ENCODE measurements around the gene AMBRA1. TPM values are rescaled to one million over a fixed set of nuclear protein-coding genes. Genes with fewer than 3 reads are reported as not detected.

Gene AMBRA1
- polyA plus RNA-seq, 2 of the 4 experiments (the other 2 are of a cell fraction) = 11.5 to 13.4 TPM

- no peaks in the 10 kb centered on the region for H3K9me3 ChIP-seq
- TF ChIP-seq EHF (CRISPR knock-in tag; IDR thresholded peaks at IDR 0.05) = no peak
- DNase-seq (ENCODE audit: low read depth in 1 of 2, low spot score in 1 of 2) (no peak), ATAC-seq (no peak; a peak in 1 of 6 replicates), FAIRE-seq (no peak)
- WGBS (ENCODE audit: missing lambda C conversion rate) = 86% methylated on average over 3 of the region's 3 CpGs
- H3K27ac ChIP-seq = no peak overlapping the region
- ChIA-PET CTCF (interaction anchor here (1.9 to 10.9 kb wide), 2 partner anchors 15 to 24 kb away, joined by 5 to 91 read pairs; no protein-coding TSS in a partner anchor), POLR2A (no interaction called here)
- no peak overlapping the region for H3K4me3 ChIP-seq
- peaks cover 12% of the 10 kb centered on the region; the same call in 2 of the 3 replicates for H3K4me1 ChIP-seq
- no peak overlapping the region for H3K4me2 ChIP-seq
Measured at GRCh38 chr11:46504817-46505613, 88.8 kb downstream of the AMBRA1 start.

DNA sequence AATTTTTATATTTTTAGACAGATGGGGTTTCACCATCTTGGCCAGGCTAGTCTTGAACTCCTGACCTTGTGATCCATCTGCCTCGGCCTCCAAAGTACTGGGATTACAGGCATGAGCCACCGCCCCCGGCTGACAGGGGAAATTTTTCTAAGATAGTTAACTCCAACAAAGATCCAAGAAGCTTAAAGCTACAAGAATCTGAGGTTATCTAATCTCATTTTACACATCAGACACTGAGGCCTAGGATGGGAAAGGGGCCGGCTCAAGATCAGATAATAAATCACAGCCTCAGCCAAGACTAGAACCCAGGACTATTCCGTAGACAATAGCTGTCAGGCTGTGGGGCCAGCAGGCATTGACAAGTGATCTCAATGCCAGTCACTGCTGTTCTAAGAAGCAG, 94.0 kb downstream of the AMBRA1 start:
- Histone ChIP-seq H3K4me2 (no peak overlapping the region), H3K4me1 (0 out of 3 replicates have a peak, but pooled peaks cover 4% of the 10 kb centered on the region), H3K9me3 (no peaks in the 10 kb centered on the region), H3K27ac (no peak overlapping the region), H3K4me3 (no peak overlapping the region)
- ChIA-PET POLR2A (interaction anchor here (0.9 kb wide), 1 partner anchor 9 kb away, joined by 3 read pairs; no protein-coding TSS in a partner anchor), CTCF (interaction anchor here (0.7 to 10.9 kb wide), 10 partner anchors 10 to 132 kb away, joined by 3 to 91 read pairs (median 3); partner anchors contain the start of gene CHRM4)
- no peak for TF ChIP-seq ESRRA (IDR thresholded peaks at IDR 0.05; ENCODE audit: borderline replicate concordance, low read length)
- no peak for DNase-seq (ENCODE audit: low read depth in 1 of 2, low spot score in 1 of 2)
- 94% methylated on average over 5 of the region's 5 CpGs for WGBS (ENCODE audit: missing lambda C conversion rate)
- FAIRE-seq = no peak
- no peak for ATAC-seq

GRCh38 chr11:46498968-46499367, 94.9 kb downstream of the AMBRA1 start:
- no peak overlapping the region for H3K27ac ChIP-seq

DNA sequence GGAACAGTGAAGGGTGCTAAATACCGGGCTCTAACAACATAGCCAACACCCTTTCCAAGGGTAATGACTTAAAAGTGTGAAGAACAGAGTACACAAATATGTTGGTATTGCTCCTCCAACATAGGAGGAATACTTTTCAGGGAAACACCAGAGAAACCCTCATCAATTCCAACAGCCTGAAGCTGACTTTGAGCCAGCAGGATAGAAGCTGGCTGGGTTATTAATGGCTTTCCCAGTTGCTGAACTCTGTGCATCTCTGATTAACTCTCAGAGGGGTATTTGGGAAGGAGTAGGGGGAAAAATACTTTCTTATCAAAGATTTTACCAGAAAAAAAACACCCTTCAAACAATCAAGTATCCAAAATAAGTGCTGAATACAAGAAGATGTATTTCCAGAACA, 95.6 kb downstream of the AMBRA1 start:
- CTCF ChIA-PET = interaction anchor here (1.0 to 10.9 kb wide), 6 partner anchors 8 to 120 kb away, joined by 3 to 91 read pairs (median 4); partner anchors contain the start of gene ATG13
- DNase-seq (ENCODE audit: low read depth in 1 of 2, low spot score in 1 of 2) = no peak
- Histone ChIP-seq H3K4me2 (no peak overlapping the region), H3K4me3 (no peak overlapping the region), H3K27ac (no peak overlapping the region), H3K9me3 (no peaks in the 10 kb centered on the region), H3K4me1 (0 out of 3 replicates have a peak, but pooled peaks cover 4% of the 10 kb centered on the region)
- POLR2A ChIA-PET = no interaction called here
- ATAC-seq = no peak
- WGBS (ENCODE audit: missing lambda C conversion rate) = 100% methylated on average over 1 of the region's 1 CpG
- no peak for FAIRE-seq
- no peak for TF ChIP-seq TFCP2L1 (CRISPR knock-in tag; IDR thresholded peaks at IDR 0.05)
- no peak for TF ChIP-seq CTCF (IDR thresholded peaks at IDR 0.05)
- TF ChIP-seq POLR2A (IDR thresholded peaks at IDR 0.05; ENCODE audit: low read length) = no peak
- no peak for TF ChIP-seq RCOR1 (IDR thresholded peaks at IDR 0.05; ENCODE audit: low read depth, low read length)
- TF ChIP-seq FOSB (CRISPR knock-in tag; IDR thresholded peaks at IDR 0.05) = no peak
- TF ChIP-seq HES2 (IDR thresholded peaks at IDR 0.05) = no peak
- TF ChIP-seq JUNB (IDR thresholded peaks at IDR 0.05) = no peak
- TF ChIP-seq HOXA7 (CRISPR knock-in tag; IDR thresholded peaks at IDR 0.05) = no peak
- TF ChIP-seq ZSCAN20 (CRISPR knock-in tag; IDR thresholded peaks at IDR 0.05) = no peak
- TF ChIP-seq EHMT2 (IDR thresholded peaks at IDR 0.05; ENCODE audit: low read depth) = no peak
- TF ChIP-seq ZNF302 (CRISPR knock-in tag; IDR thresholded peaks at IDR 0.05) = no peak
- no peak for TF ChIP-seq NFE2L2 (conservative IDR thresholded peaks at IDR 0.05; ENCODE audit: low read length)
- TF ChIP-seq CHD4 (IDR thresholded peaks at IDR 0.05; ENCODE audit: borderline replicate concordance) = no peak
- TF ChIP-seq SREBF2 (IDR thresholded peaks at IDR 0.05) = no peak

More at GRCh38 chr11:46498968-46499367, 94.9 kb downstream of the AMBRA1 start:
- Histone ChIP-seq H3K4me2 (no peak overlapping the region), H3K4me1 (0 out of 3 replicates have a peak, but pooled peaks cover 4% of the 10 kb centered on the region), H3K9me3 (no peaks in the 10 kb centered on the region), H3K4me3 (no peak overlapping the region)
- DNase-seq (ENCODE audit: low read depth in 1 of 2, low spot score in 1 of 2) (no peak), FAIRE-seq (no peak), ATAC-seq (no peak)
- TF ChIP-seq HOXA7 (CRISPR knock-in tag; IDR thresholded peaks at IDR 0.05) = no peak
- TF ChIP-seq HOXB13 (CRISPR knock-in tag; IDR thresholded peaks at IDR 0.05; ENCODE audit: low read depth) = no peak
- no peak for TF ChIP-seq JUNB (IDR thresholded peaks at IDR 0.05)
- TF ChIP-seq MAZ (IDR thresholded peaks at IDR 0.05; ENCODE audit: borderline replicate concordance, low read depth, low read length) = no peak
- TF ChIP-seq EHF (CRISPR knock-in tag; IDR thresholded peaks at IDR 0.05) = no peak
- POLR2A ChIA-PET = no interaction called here
- 96% methylated on average over 2 of the region's 2 CpGs for WGBS (ENCODE audit: missing lambda C conversion rate)
- CTCF ChIA-PET = interaction anchor here (1.0 to 10.9 kb wide), 8 partner anchors 9 to 119 kb away, joined by 3 to 91 read pairs (median 3); partner anchors contain the start of gene ATG13

All from A549 (cell line).